ENCODE measurements around the gene BCL2L12. TPM values are rescaled to one million over a fixed set of nuclear protein-coding genes. Genes with fewer than 3 reads are reported as not detected.

Gene BCL2L12
- total and polyA plus RNA-seq, 2 donors (not counting 1 experiment from before 2014, with no cell fraction given), result 19.9 to 22.1 TPM

DNA sequence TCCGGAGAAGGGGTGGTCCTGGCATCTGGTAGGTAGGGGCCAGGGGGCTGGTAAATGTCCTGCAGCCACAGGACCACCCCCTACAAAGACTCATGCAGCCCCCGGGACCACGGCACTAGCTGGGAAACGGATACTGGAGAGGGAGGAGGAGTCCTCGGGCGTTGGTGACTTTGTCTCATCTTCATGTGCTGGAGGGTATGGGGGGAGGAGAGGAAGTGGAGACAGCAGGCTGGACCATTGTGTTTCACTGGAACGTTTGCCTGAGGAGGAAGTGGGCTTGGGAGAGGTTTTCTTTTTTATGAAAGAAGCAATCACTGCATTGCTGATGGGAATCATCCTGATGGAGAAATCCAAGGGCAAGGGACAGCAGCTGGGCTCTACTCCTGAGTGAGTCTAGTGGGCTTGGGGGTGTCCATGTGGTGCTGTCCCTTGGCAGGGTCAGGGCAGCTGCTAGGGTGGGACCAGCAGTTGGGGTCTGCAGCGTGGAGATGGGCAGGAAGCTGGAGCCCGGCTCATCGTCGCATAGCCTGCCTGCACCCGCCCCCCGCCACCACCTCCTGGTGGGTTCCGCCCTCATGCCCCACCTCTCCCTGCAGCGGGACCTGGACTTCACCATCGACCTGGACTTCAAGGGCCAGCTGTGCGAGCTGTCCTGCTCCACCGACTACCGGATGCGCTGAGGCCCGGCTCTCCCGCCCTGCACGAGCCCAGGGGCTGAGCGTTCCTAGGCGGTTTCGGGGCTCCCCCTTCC, 22.0 kb downstream of the BCL2L12 start:
- ChIA-PET POLR2A (interaction anchor here (0.7 kb wide), 1 partner anchor 548 kb away, joined by 3 read pairs; no protein-coding TSS in a partner anchor), CTCF (interaction anchor here (0.6 to 1.4 kb wide), 4 partner anchors 12 to 141 kb away, joined by 3 to 6 read pairs (median 3); no protein-coding TSS in a partner anchor)
- WGBS (ENCODE audit: insufficient coverage), result 75% methylated on average over 20 of the region's 26 CpGs
- TF ChIP-seq EZH2 (IDR thresholded peaks at IDR 0.05; ENCODE audit: borderline replicate concordance, insufficient read depth, low read depth, low read length, poor library complexity, severe bottlenecking), result no peak
- TF ChIP-seq, protein P1, sequence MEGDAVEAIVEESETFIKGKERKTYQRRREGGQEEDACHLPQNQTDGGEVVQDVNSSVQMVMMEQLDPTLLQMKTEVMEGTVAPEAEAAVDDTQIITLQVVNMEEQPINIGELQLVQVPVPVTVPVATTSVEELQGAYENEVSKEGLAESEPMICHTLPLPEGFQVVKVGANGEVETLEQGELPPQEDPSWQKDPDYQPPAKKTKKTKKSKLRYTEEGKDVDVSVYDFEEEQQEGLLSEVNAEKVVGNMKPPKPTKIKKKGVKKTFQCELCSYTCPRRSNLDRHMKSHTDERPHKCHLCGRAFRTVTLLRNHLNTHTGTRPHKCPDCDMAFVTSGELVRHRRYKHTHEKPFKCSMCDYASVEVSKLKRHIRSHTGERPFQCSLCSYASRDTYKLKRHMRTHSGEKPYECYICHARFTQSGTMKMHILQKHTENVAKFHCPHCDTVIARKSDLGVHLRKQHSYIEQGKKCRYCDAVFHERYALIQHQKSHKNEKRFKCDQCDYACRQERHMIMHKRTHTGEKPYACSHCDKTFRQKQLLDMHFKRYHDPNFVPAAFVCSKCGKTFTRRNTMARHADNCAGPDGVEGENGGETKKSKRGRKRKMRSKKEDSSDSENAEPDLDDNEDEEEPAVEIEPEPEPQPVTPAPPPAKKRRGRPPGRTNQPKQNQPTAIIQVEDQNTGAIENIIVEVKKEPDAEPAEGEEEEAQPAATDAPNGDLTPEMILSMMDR (IDR thresholded peaks at IDR 0.05), result no peak
- Histone ChIP-seq H3K36me3 (replicated peaks in 1 of 2; ENCODE audit: control extremely low read depth in 1 of 2, control insufficient read depth in 1 of 2, extremely low read depth in 1 of 2, insufficient read depth in 2 of 2, low read length in 1 of 2) (peaks cover 0 to 44% of the 10 kb centered on the region in 2 experiments), H3K4me2 (replicated peaks; ENCODE audit: low read depth, low read length, poor library complexity, severe bottlenecking) (no peak overlapping the region), H3K79me2 (ENCODE audit: control insufficient read depth, insufficient read depth, low read length) (peaks cover 9% of the 10 kb centered on the region), H3K27ac (ENCODE audit: low read length in 2 of 2) (no peak overlapping the region), H3K4me1 (ENCODE audit: control insufficient read depth in 2 of 2, insufficient read depth in 2 of 2, low read length in 2 of 2) (peaks cover 25% of the 10 kb centered on the region in 2 donors), H3K27me3 (replicated peaks in 1 of 4; ENCODE audit: control extremely low read depth in 1 of 4, control insufficient read depth in 3 of 4, insufficient read depth in 4 of 4, low read length in 3 of 4) (peaks cover 0 to 33% (median 13%) of the 10 kb centered on the region in 4 experiments), H3K9me3 (ENCODE audit: control extremely low read depth in 1 of 3, control insufficient read depth in 2 of 3, insufficient read depth in 1 of 3, low read length in 2 of 3) (peaks cover 0 to 8% (median 0%) of the 10 kb centered on the region in 3 donors), H4K20me1 (ENCODE audit: control insufficient read depth, insufficient read depth, low read length, poor library complexity, severe bottlenecking) (peaks cover 54% of the 10 kb centered on the region), H3K4me3 (ENCODE audit: control extremely low read depth in 1 of 5, extremely low read depth in 1 of 5, insufficient read depth in 1 of 5, low read depth in 2 of 5, low read length in 4 of 5) (no peak overlapping the region), H3K9ac (ENCODE audit: low read length) (no peak overlapping the region), H2AFZ (ENCODE audit: insufficient read depth, low read depth, low read length, poor library complexity, severe bottlenecking) (no peak overlapping the region)
- H3K4me1 Mint-ChIP-seq, result peaks cover 22% of the 10 kb centered on the region
- H3K9me3 Mint-ChIP-seq (ENCODE audit: insufficient read depth), result no peaks in the 10 kb centered on the region
- H3K27me3 Mint-ChIP-seq, result peaks cover 23% of the 10 kb centered on the region
- ATAC-seq (ENCODE audit: low read depth), result no peak
- no peak for DNase-seq
- no peak overlapping the region for H3K27ac Mint-ChIP-seq
- intact Hi-C loops (cut with micrococcal nuclease), result no loop called here
- H3K4me3 Mint-ChIP-seq, result no peak overlapping the region

DNA sequence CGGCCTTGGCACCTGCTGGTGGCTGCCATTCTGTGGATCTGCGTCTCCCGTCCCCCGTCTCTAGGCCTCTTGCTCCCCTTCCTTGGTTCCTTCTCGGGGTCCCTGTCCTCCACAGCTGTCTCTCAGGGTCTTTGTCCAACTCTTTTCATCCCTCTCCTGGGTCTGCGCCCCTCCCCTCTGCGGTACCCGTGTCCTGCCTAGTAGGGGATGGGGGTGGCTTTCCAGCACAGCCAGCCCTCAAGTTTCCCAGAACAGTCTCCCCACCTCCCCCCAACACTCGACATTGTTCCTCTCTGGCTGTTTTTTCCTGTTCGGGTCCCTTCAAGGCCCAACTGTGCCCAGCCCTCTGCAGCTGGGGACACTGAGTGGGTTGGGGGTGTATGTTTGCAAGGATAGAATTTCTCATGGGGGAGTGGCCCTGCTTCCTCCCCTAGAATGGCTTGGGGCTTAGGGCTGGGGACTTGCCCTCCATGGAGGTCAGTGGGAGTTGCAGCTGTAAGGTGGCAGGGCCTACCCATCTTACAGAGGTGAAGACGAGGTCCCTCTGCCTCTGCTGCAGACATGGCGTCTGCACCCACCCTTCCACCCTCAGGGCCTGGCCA, 22.9 kb downstream of the BCL2L12 start:
- DNase-seq (no peak), ATAC-seq (ENCODE audit: low read depth) (no peak)
- Histone ChIP-seq H3K4me2 (replicated peaks; ENCODE audit: low read depth, low read length, poor library complexity, severe bottlenecking) (no peak overlapping the region), H3K9me3 (ENCODE audit: control extremely low read depth in 1 of 3, control insufficient read depth in 2 of 3, insufficient read depth in 1 of 3, low read length in 2 of 3) (peaks cover 0 to 8% (median 0%) of the 10 kb centered on the region in 3 donors), H3K79me2 (ENCODE audit: control insufficient read depth, insufficient read depth, low read length) (peaks cover 7% of the 10 kb centered on the region), H4K20me1 (ENCODE audit: control insufficient read depth, insufficient read depth, low read length, poor library complexity, severe bottlenecking) (peaks cover 49% of the 10 kb centered on the region), H3K36me3 (replicated peaks in 1 of 2; ENCODE audit: control extremely low read depth in 1 of 2, control insufficient read depth in 1 of 2, extremely low read depth in 1 of 2, insufficient read depth in 2 of 2, low read length in 1 of 2) (peaks cover 0 to 40% of the 10 kb centered on the region in 2 experiments), H3K9ac (ENCODE audit: low read length) (no peak overlapping the region), H3K4me3 (ENCODE audit: control extremely low read depth in 1 of 5, extremely low read depth in 1 of 5, insufficient read depth in 1 of 5, low read depth in 2 of 5, low read length in 4 of 5) (no peak overlapping the region), H3K27me3 (replicated peaks in 1 of 4; ENCODE audit: control extremely low read depth in 1 of 4, control insufficient read depth in 3 of 4, insufficient read depth in 4 of 4, low read length in 3 of 4) (peaks cover 0 to 33% (median 14%) of the 10 kb centered on the region in 4 experiments), H2AFZ (ENCODE audit: insufficient read depth, low read depth, low read length, poor library complexity, severe bottlenecking) (no peak overlapping the region), H3K4me1 (ENCODE audit: control insufficient read depth in 2 of 2, insufficient read depth in 2 of 2, low read length in 2 of 2) (peaks cover 25% of the 10 kb centered on the region in 2 donors), H3K27ac (ENCODE audit: low read length in 2 of 2) (no peak overlapping the region)
- no peak overlapping the region for H3K27ac Mint-ChIP-seq
- no peaks in the 10 kb centered on the region for H3K9me3 Mint-ChIP-seq (ENCODE audit: insufficient read depth)
- TF ChIP-seq, protein P1 (IDR thresholded peaks at IDR 0.05), result no peak
- TF ChIP-seq EZH2 (IDR thresholded peaks at IDR 0.05; ENCODE audit: borderline replicate concordance, insufficient read depth, low read depth, low read length, poor library complexity, severe bottlenecking), result no peak
- POLR2A ChIA-PET, result no interaction called here
- 92% methylated on average over 5 of the region's 12 CpGs for WGBS (ENCODE audit: insufficient coverage)
- no peak overlapping the region for H3K4me3 Mint-ChIP-seq
- CTCF ChIA-PET, result interaction anchor here (0.6 kb wide), 2 partner anchors 13 to 38 kb away, joined by 3 to 6 read pairs; no protein-coding TSS in a partner anchor
- peaks cover 28% of the 10 kb centered on the region for H3K27me3 Mint-ChIP-seq
- intact Hi-C loops (cut with micrococcal nuclease), result no loop called here
- H3K4me1 Mint-ChIP-seq, result peaks cover 22% of the 10 kb centered on the region

Data from B cell (primary cell).